SK-N-SH treated with all-trans-retinoic acid at 6 μM for 48 hours (cell line): ENCODE measurements around the gene TARBP1.

Experiments used
- ATAC-seq: fragments of 200-7000 bp; cut with Tn5 transposase; 3 replicates; pipeline ENCODE4 v1.9.1; 2020; ENCODE audit warnings: mild to moderate bottlenecking, moderate library complexity
- ARNTL ChIP-seq: fragments of 450-650 bp; formaldehyde crosslinking; IDR thresholded peaks from 2 replicates; pipeline ENCODE4 v1.5.0; 2020; ENCODE audit warnings: low read depth, mild to moderate bottlenecking, moderate library complexity, borderline replicate concordance
- BACH2 ChIP-seq: fragments of 250-450 bp; sonication (Bioruptor Pico); IDR thresholded peaks from 2 replicates; pipeline ENCODE4 v1.9.0; 2021; ENCODE audit warnings: mild to moderate bottlenecking, borderline replicate concordance
- CSDC2 ChIP-seq: fragments of 250-450 bp; sonication (Bioruptor Pico); IDR thresholded peaks from 2 replicates; pipeline ENCODE4 v1.5.0; 2020; ENCODE audit warnings: mild to moderate bottlenecking, moderate library complexity
- GLIS3 ChIP-seq: fragments of 250-450 bp; sonication (Bioruptor Pico); IDR thresholded peaks from 2 replicates; pipeline ENCODE4 v1.5.0; 2020; ENCODE audit warnings: mild to moderate bottlenecking, moderate library complexity
- PPARA ChIP-seq: fragments of 250-450 bp; sonication (Bioruptor Pico); IDR thresholded peaks from 2 replicates; pipeline ENCODE4 v1.5.0; 2020; ENCODE audit warnings: mild to moderate bottlenecking, borderline replicate concordance
- SNAI2 ChIP-seq: fragments of 250-450 bp; sonication (Bioruptor Pico); IDR thresholded peaks from 2 replicates; pipeline ENCODE4 v1.5.0; 2020; ENCODE audit warnings: mild to moderate bottlenecking, moderate library complexity
- TCF4 ChIP-seq: fragments of 250-450 bp; sonication (Bioruptor Pico); IDR thresholded peaks from 2 replicates; pipeline ENCODE4 v1.8.0; 2021; ENCODE audit warnings: mild to moderate bottlenecking, moderate library complexity, borderline replicate concordance
- TOX ChIP-seq: fragments of 250-450 bp; sonication (Bioruptor Pico); IDR thresholded peaks from 2 replicates; pipeline ENCODE4 v1.8.0; 2021; ENCODE audit warnings: mild to moderate bottlenecking, moderate library complexity, borderline replicate concordance
- ZC3H10 ChIP-seq: fragments of 250-450 bp; sonication (Bioruptor Pico); IDR thresholded peaks from 2 replicates; pipeline ENCODE4 v1.5.1; 2021; ENCODE audit warnings: mild to moderate bottlenecking, moderate library complexity
- ZFP3 ChIP-seq: fragments of 250-450 bp; sonication (Bioruptor Pico); IDR thresholded peaks from 2 replicates; pipeline ENCODE4 v1.5.0; 2020; ENCODE audit warnings: mild to moderate bottlenecking, moderate library complexity
- ZFP30 ChIP-seq: fragments of 450-650 bp; formaldehyde crosslinking; IDR thresholded peaks from 2 replicates; pipeline ENCODE4 v1.5.0; 2022; ENCODE audit warnings: mild to moderate bottlenecking, moderate library complexity
- ZNF565 ChIP-seq: fragments of 450-650 bp; formaldehyde crosslinking; conservative IDR thresholded peaks from 2 replicates; pipeline ENCODE4 v1.5.0; 2020; ENCODE audit warnings: low read depth, mild to moderate bottlenecking, moderate library complexity
- ZNF70 ChIP-seq: fragments of 450-650 bp; formaldehyde crosslinking; IDR thresholded peaks from 2 replicates; pipeline ENCODE4 v1.5.0; 2020; ENCODE audit warnings: mild to moderate bottlenecking, moderate library complexity
- ZNF8 ChIP-seq: fragments of 450-650 bp; formaldehyde crosslinking; IDR thresholded peaks from 2 replicates; pipeline ENCODE4 v1.5.0; 2020; ENCODE audit warnings: mild to moderate bottlenecking, moderate library complexity
- TF ChIP-seq, protein P1 (sequence below): fragments of 250-450 bp; sonication (Bioruptor Pico); IDR thresholded peaks from 2 replicates; pipeline ENCODE4 v1.5.1; 2020; ENCODE audit warnings: low read depth, mild to moderate bottlenecking, moderate library complexity
- TF ChIP-seq, protein P2 (sequence below): fragments of 250-450 bp; sonication (Bioruptor Pico); IDR thresholded peaks from 2 replicates; pipeline ENCODE4 v1.8.0; 2021; ENCODE audit warnings: low read depth, mild to moderate bottlenecking, moderate library complexity, borderline replicate concordance
- TF ChIP-seq, protein P3 (sequence below): fragments of 250-450 bp; sonication (Bioruptor Pico); IDR thresholded peaks from 2 replicates; pipeline ENCODE4 v1.8.0; 2020; ENCODE audit warnings: mild to moderate bottlenecking, moderate library complexity, borderline replicate concordance
- TF ChIP-seq, protein P4 (sequence below): fragments of 250-450 bp; sonication (Bioruptor Pico); IDR thresholded peaks from 2 replicates; pipeline ENCODE4 v1.5.0; 2020; ENCODE audit warnings: mild to moderate bottlenecking, moderate library complexity
- TF ChIP-seq, protein P5 (sequence below): fragments of 250-450 bp; sonication (Bioruptor Pico); IDR thresholded peaks from 2 replicates; pipeline ENCODE4 v1.5.1; 2021; ENCODE audit warnings: mild to moderate bottlenecking, moderate library complexity

The TARBP1 gene

DNA sequence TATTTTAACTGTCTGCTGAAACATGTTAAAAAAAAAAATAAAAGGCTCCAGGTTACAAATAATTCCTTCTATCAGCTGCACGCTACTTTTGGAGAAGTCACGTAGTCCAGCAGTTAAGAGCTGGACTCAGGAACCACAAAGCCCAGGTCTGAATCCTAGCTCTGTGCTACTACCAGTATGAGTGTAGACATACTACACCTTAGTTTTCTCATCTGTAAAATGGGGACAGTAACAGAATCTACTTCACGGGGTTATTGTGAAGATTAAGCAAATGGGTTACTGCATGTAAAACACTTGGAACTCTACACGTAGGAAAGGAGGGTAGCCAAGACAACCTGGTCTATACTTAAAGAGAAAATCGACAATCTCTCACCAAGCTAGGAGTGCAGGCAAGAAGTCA is 48.3 kb downstream of the TARBP1 start:
- TF ChIP-seq, protein P1, sequence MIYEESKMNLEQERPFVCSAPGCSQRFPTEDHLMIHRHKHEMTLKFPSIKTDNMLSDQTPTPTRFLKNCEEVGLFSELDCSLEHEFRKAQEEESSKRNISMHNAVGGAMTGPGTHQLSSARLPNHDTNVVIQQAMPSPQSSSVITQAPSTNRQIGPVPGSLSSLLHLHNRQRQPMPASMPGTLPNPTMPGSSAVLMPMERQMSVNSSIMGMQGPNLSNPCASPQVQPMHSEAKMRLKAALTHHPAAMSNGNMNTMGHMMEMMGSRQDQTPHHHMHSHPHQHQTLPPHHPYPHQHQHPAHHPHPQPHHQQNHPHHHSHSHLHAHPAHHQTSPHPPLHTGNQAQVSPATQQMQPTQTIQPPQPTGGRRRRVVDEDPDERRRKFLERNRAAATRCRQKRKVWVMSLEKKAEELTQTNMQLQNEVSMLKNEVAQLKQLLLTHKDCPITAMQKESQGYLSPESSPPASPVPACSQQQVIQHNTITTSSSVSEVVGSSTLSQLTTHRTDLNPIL (CRISPR knock-in tag) = no peak
- TF ChIP-seq, protein P2, sequence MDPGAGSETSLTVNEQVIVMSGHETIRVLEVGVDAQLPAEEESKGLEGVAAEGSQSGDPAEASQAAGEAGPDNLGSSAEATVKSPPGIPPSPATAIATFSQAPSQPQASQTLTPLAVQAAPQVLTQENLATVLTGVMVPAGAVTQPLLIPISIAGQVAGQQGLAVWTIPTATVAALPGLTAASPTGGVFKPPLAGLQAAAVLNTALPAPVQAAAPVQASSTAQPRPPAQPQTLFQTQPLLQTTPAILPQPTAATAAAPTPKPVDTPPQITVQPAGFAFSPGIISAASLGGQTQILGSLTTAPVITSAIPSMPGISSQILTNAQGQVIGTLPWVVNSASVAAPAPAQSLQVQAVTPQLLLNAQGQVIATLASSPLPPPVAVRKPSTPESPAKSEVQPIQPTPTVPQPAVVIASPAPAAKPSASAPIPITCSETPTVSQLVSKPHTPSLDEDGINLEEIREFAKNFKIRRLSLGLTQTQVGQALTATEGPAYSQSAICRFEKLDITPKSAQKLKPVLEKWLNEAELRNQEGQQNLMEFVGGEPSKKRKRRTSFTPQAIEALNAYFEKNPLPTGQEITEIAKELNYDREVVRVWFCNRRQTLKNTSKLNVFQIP (CRISPR knock-in tag) = no peak
- TF ChIP-seq, protein P3, sequence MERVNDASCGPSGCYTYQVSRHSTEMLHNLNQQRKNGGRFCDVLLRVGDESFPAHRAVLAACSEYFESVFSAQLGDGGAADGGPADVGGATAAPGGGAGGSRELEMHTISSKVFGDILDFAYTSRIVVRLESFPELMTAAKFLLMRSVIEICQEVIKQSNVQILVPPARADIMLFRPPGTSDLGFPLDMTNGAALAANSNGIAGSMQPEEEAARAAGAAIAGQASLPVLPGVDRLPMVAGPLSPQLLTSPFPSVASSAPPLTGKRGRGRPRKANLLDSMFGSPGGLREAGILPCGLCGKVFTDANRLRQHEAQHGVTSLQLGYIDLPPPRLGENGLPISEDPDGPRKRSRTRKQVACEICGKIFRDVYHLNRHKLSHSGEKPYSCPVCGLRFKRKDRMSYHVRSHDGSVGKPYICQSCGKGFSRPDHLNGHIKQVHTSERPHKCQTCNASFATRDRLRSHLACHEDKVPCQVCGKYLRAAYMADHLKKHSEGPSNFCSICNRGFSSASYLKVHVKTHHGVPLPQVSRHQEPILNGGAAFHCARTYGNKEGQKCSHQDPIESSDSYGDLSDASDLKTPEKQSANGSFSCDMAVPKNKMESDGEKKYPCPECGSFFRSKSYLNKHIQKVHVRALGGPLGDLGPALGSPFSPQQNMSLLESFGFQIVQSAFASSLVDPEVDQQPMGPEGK (CRISPR knock-in tag) = no peak
- TF ChIP-seq CSDC2 (no peak), ZC3H10 (no peak), ZNF70 (no peak), ARNTL (CRISPR knock-in tag) (no peak), BACH2 (CRISPR knock-in tag) (no peak), TCF4 (CRISPR knock-in tag) (no peak), GLIS3 (CRISPR knock-in tag) (no peak), ZFP30 (CRISPR knock-in tag) (no peak), ZNF565 (no peak), SNAI2 (CRISPR knock-in tag) (no peak)
- TF ChIP-seq, protein P4, sequence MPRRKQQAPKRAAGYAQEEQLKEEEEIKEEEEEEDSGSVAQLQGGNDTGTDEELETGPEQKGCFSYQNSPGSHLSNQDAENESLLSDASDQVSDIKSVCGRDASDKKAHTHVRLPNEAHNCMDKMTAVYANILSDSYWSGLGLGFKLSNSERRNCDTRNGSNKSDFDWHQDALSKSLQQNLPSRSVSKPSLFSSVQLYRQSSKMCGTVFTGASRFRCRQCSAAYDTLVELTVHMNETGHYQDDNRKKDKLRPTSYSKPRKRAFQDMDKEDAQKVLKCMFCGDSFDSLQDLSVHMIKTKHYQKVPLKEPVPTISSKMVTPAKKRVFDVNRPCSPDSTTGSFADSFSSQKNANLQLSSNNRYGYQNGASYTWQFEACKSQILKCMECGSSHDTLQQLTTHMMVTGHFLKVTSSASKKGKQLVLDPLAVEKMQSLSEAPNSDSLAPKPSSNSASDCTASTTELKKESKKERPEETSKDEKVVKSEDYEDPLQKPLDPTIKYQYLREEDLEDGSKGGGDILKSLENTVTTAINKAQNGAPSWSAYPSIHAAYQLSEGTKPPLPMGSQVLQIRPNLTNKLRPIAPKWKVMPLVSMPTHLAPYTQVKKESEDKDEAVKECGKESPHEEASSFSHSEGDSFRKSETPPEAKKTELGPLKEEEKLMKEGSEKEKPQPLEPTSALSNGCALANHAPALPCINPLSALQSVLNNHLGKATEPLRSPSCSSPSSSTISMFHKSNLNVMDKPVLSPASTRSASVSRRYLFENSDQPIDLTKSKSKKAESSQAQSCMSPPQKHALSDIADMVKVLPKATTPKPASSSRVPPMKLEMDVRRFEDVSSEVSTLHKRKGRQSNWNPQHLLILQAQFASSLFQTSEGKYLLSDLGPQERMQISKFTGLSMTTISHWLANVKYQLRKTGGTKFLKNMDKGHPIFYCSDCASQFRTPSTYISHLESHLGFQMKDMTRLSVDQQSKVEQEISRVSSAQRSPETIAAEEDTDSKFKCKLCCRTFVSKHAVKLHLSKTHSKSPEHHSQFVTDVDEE = no peak
- TF ChIP-seq, protein P5, sequence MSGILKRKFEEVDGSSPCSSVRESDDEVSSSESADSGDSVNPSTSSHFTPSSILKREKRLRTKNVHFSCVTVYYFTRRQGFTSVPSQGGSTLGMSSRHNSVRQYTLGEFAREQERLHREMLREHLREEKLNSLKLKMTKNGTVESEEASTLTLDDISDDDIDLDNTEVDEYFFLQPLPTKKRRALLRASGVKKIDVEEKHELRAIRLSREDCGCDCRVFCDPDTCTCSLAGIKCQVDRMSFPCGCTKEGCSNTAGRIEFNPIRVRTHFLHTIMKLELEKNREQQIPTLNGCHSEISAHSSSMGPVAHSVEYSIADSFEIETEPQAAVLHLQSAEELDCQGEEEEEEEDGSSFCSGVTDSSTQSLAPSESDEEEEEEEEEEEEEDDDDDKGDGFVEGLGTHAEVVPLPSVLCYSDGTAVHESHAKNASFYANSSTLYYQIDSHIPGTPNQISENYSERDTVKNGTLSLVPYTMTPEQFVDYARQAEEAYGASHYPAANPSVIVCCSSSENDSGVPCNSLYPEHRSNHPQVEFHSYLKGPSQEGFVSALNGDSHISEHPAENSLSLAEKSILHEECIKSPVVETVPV (CRISPR knock-in tag) = no peak
- no peak for ATAC-seq

DNA sequence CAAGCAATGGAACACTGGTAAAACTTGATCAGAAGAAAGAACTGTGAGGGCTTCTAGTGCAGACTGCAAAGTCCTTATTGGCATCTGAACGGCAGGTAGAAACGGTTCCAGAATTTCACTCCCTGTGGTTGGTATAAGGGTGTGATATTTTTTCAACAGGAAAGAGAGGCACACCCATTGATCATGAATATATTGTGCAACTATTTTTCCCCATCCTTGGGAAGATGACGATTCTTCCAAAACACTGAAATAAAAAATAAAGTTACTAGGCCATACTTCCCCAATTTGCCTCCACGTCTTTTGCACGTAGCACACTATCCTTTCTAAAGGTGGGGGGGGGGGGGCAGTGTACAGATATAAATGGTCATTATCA is 49.6 kb downstream of the TARBP1 start:
- no peak for ATAC-seq
- no peak for TF ChIP-seq ZFP3
- no peak for TF ChIP-seq ZNF8
- TF ChIP-seq CSDC2 = no peak
- TF ChIP-seq PPARA = no peak
- TF ChIP-seq SNAI2 (CRISPR knock-in tag) = no peak

DNA sequence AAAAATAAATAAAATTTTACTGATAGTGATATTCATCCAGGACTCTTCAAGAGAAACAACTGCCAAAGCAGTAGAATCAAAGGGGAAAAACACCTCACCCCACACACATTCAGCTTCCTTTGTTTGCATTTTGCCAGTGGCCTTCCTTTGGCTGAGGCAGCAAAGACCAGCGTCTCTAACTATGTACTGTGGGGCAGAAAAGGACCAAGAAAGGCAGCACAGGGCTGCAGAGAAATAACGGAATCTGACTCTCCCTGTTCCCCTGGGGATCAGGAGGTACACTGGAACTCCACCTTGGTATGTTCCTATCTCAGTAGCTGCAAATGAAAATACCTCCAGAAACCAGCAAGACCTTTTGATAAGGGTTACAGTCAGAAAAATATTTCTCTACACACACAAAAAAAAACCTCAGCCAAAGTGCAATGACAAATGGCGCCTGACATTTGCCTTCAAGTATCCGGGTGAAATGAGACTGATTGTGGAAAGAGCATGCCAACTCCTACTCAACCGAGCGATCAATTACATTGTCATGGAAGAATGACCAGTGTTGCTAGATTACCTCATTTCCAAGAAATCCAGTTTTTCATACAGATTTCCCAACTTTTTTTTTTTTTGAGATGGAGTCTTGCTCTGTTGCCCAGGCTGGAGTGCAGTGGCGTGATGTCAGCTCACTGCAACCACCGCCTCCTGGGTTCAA is 50.9 kb downstream of the TARBP1 start:
- no peak for ATAC-seq
- TF ChIP-seq PPARA = no peak
- no peak for TF ChIP-seq ZNF8
- no peak for TF ChIP-seq ZC3H10
- TF ChIP-seq, protein P5 (CRISPR knock-in tag) = no peak
- TF ChIP-seq SNAI2 (CRISPR knock-in tag) = no peak
- TF ChIP-seq GLIS3 (CRISPR knock-in tag) = no peak
- no peak for TF ChIP-seq ZFP30 (CRISPR knock-in tag)
- TF ChIP-seq, protein P1 (CRISPR knock-in tag) = no peak
- no peak for TF ChIP-seq CSDC2
- TF ChIP-seq TOX (CRISPR knock-in tag) = no peak
- TF ChIP-seq, protein P3 (CRISPR knock-in tag) = no peak
